Activated CD4-positive, alpha-beta T cell treated with anti-CD3 and anti-CD28 coated beads, Interleukin-10, Interleukin-2, amounts not matched to agents 100 ng/mL and 50 ng/mL, durations not matched to agents 16 hours and 8 hours (primary cell): ENCODE measurements around the gene SCN4A.
"Not testable (repeated sequence)": the region's sequence is repeated elsewhere in the genome, so short reads cannot be mapped to it uniquely, and the experiment has no call there.

ENCODE experiments used
- DNase-seq: peaks from one replicate; pipeline ENCODE4 v3.0.0-alpha.2; 2020

The SCN4A gene

GRCh38 chr17:63972796-63973195 lies at the start of gene SCN4A:
Gene SCN4A (minus strand): TSS chr17:63972918. CDS start chr17:63972841, 77 bp downstream.
- no peak for DNase-seq

GRCh38 chr17:64020056-64020766 lies 47.5 kb upstream of the SCN4A start, which contains the start of gene ICAM2:
Gene ICAM2 (minus strand): TSS chr17:64020633. CDS start chr17:64006691, 13,942 bp downstream.
- peak; percentile 94 for DNase-seq

- not testable (repeated sequence) for DNase-seq
Observed at GRCh38 chr17:64019551-64019961, 46.8 kb upstream of the SCN4A start.

GRCh38 chr17:64017381-64017980 lies 44.8 kb upstream of the SCN4A start:
- no peak for DNase-seq

GRCh38 chr17:64016974-64017373 lies 44.3 kb upstream of the SCN4A start:
- DNase-seq: no peak

GRCh38 chr17:64016231-64016784 lies 43.6 kb upstream of the SCN4A start:
- no peak for DNase-seq

GRCh38 chr17:64015447-64015846 lies 42.7 kb upstream of the SCN4A start:
- DNase-seq: no peak

GRCh38 chr17:64009571-64010402 lies 37.1 kb upstream of the SCN4A start:
- DNase-seq: no peak

GRCh38 chr17:64008830-64009229 lies 36.1 kb upstream of the SCN4A start:
- no peak for DNase-seq

- no peak for DNase-seq
Observed at GRCh38 chr17:64008346-64008745, 35.6 kb upstream of the SCN4A start.

- DNase-seq: no peak
Observed at GRCh38 chr17:64007838-64008282, 35.1 kb upstream of the SCN4A start.

GRCh38 chr17:64007089-64007837 lies 34.5 kb upstream of the SCN4A start:
- not testable (repeated sequence) for DNase-seq

- no peak for DNase-seq
Observed at GRCh38 chr17:64006361-64007088, 33.8 kb upstream of the SCN4A start.

- no peak for DNase-seq
Observed at GRCh38 chr17:64005734-64006167, 33.0 kb upstream of the SCN4A start.

GRCh38 chr17:64004903-64005733 lies 32.4 kb upstream of the SCN4A start:
- DNase-seq: no peak

GRCh38 chr17:64004218-64004770 lies 31.6 kb upstream of the SCN4A start:
- no peak for DNase-seq

GRCh38 chr17:64003526-64004121 lies 30.9 kb upstream of the SCN4A start:
- DNase-seq: no peak

GRCh38 chr17:64002658-64003525 lies 30.2 kb upstream of the SCN4A start:
- DNase-seq: no peak
